Liver (tissue), 3 donors: ENCODE results near the gene SAMD8.
"Not testable (repeated sequence)": the region's sequence is repeated elsewhere in the genome, so short reads cannot be mapped to it uniquely, and the experiment has no call there.

ENCODE experiments used
- EGR1 ChIP-seq, 2 donors: IDR thresholded peaks; 2 replicates each; pipeline ENCODE4 v1.6.1; 2016 to 2018; ENCODE audit warnings: antibody characterized with exemption in 2 of 2, low read depth in 2 of 2
- FOXA1 ChIP-seq: IDR thresholded peaks from 2 replicates; pipeline ENCODE4 v1.6.1; 2016; ENCODE audit warnings: antibody characterized with exemption
- GABPA ChIP-seq, 2 donors: IDR thresholded peaks in 1 of 2; conservative IDR thresholded peaks in 1 of 2; 2 replicates each; pipeline ENCODE4 v1.6.1; 2016; ENCODE audit warnings: antibody characterized with exemption in 2 of 2, mild to moderate bottlenecking in 1 of 2, moderate library complexity in 1 of 2
- HNF4A ChIP-seq, 2 donors: conservative IDR thresholded peaks; 2 replicates each; pipeline ENCODE4 v1.6.1; 2016; ENCODE audit warnings: antibody characterized with exemption in 2 of 2, mild to moderate bottlenecking in 2 of 2
- RAD21 ChIP-seq, 2 donors: IDR thresholded peaks; 2 replicates each; pipeline ENCODE4 v1.6.1; 2016; ENCODE audit warnings: antibody characterized with exemption in 2 of 2, mild to moderate bottlenecking in 2 of 2
- TAF1 ChIP-seq: conservative IDR thresholded peaks from 2 replicates; pipeline ENCODE4 v1.6.1; 2016; ENCODE audit warnings: antibody characterized with exemption, mild to moderate bottlenecking
- YY1 ChIP-seq: IDR thresholded peaks from 2 replicates; pipeline ENCODE4 v1.6.1; 2016; ENCODE audit warnings: antibody characterized with exemption, mild to moderate bottlenecking
- TF ChIP-seq, protein P1 (sequence below): IDR thresholded peaks from 2 replicates; pipeline ENCODE4 v1.6.1; 2016; ENCODE audit warnings: antibody characterized with exemption, mild to moderate bottlenecking
- TF ChIP-seq, protein P2 (sequence below): fragments of 150-350 bp; IDR thresholded peaks from 2 replicates; pipeline ENCODE4 v1.5.1; 2017; ENCODE audit warnings: improper control_type of control experiment, low read depth, low read length; ENCODE audit not compliant: missing input control
- TF ChIP-seq, protein P3 (sequence below): IDR thresholded peaks from 2 replicates; pipeline ENCODE4 v1.6.1; 2016; ENCODE audit warnings: antibody characterized with exemption
- donor health status: healthy.
- donor health status: healthy.

DNA sequence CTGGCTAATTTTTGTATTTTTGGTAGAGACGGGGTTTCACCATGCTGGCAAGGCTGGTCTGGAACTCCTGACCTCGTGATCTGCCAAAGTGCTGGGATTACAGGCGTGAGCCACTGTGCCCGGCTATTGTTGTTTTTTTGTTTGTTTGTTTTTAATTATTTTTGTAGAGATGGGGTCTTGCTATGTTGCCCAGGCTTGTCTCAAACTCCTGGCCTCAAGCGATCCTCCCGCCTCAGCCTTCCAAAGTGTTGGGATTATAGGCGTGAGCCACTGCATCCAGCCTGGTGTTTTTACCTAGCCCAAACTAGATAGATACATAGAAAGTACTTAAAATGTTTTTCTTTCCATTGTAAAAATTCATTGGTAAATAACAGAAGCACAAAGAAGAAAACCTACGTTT is 110.0 kb downstream of the SAMD8 start:
- not testable (repeated sequence) for TF ChIP-seq RAD21 (IDR thresholded peaks at IDR 0.05); HNF4A (conservative IDR thresholded peaks at IDR 0.05); TAF1; FOXA1; GABPA (IDR thresholded peaks at IDR 0.05 in 1 of 2, conservative IDR thresholded peaks at IDR 0.05 in 1 of 2); YY1; EGR1 (IDR thresholded peaks at IDR 0.05; ENCODE audit: low read depth in 2 of 2)
- TF ChIP-seq, protein P1, sequence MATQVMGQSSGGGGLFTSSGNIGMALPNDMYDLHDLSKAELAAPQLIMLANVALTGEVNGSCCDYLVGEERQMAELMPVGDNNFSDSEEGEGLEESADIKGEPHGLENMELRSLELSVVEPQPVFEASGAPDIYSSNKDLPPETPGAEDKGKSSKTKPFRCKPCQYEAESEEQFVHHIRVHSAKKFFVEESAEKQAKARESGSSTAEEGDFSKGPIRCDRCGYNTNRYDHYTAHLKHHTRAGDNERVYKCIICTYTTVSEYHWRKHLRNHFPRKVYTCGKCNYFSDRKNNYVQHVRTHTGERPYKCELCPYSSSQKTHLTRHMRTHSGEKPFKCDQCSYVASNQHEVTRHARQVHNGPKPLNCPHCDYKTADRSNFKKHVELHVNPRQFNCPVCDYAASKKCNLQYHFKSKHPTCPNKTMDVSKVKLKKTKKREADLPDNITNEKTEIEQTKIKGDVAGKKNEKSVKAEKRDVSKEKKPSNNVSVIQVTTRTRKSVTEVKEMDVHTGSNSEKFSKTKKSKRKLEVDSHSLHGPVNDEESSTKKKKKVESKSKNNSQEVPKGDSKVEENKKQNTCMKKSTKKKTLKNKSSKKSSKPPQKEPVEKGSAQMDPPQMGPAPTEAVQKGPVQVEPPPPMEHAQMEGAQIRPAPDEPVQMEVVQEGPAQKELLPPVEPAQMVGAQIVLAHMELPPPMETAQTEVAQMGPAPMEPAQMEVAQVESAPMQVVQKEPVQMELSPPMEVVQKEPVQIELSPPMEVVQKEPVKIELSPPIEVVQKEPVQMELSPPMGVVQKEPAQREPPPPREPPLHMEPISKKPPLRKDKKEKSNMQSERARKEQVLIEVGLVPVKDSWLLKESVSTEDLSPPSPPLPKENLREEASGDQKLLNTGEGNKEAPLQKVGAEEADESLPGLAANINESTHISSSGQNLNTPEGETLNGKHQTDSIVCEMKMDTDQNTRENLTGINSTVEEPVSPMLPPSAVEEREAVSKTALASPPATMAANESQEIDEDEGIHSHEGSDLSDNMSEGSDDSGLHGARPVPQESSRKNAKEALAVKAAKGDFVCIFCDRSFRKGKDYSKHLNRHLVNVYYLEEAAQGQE: not testable (repeated sequence)
- TF ChIP-seq, protein P2, sequence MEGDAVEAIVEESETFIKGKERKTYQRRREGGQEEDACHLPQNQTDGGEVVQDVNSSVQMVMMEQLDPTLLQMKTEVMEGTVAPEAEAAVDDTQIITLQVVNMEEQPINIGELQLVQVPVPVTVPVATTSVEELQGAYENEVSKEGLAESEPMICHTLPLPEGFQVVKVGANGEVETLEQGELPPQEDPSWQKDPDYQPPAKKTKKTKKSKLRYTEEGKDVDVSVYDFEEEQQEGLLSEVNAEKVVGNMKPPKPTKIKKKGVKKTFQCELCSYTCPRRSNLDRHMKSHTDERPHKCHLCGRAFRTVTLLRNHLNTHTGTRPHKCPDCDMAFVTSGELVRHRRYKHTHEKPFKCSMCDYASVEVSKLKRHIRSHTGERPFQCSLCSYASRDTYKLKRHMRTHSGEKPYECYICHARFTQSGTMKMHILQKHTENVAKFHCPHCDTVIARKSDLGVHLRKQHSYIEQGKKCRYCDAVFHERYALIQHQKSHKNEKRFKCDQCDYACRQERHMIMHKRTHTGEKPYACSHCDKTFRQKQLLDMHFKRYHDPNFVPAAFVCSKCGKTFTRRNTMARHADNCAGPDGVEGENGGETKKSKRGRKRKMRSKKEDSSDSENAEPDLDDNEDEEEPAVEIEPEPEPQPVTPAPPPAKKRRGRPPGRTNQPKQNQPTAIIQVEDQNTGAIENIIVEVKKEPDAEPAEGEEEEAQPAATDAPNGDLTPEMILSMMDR: not testable (repeated sequence)
- TF ChIP-seq, protein P3, sequence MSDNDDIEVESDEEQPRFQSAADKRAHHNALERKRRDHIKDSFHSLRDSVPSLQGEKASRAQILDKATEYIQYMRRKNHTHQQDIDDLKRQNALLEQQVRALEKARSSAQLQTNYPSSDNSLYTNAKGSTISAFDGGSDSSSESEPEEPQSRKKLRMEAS: not testable (repeated sequence)
